PC-9 (cell line): ENCODE measurements around the gene STAT5B.

ENCODE experiments used
- EZH2 ChIP-seq: fragments of 200-600 bp; sonication (generic); IDR thresholded peaks from 2 replicates; pipeline ENCODE4 v1.8.0; 2017; ENCODE audit warnings: antibody characterized with exemption, low read depth
- TF ChIP-seq, protein P1 (sequence below): fragments of 200-600 bp; sonication (generic); conservative IDR thresholded peaks from 2 replicates; pipeline ENCODE4 v1.6.1; 2017; ENCODE audit warnings: mixed run types, antibody characterized with exemption, mild to moderate bottlenecking, moderate library complexity

DNA sequence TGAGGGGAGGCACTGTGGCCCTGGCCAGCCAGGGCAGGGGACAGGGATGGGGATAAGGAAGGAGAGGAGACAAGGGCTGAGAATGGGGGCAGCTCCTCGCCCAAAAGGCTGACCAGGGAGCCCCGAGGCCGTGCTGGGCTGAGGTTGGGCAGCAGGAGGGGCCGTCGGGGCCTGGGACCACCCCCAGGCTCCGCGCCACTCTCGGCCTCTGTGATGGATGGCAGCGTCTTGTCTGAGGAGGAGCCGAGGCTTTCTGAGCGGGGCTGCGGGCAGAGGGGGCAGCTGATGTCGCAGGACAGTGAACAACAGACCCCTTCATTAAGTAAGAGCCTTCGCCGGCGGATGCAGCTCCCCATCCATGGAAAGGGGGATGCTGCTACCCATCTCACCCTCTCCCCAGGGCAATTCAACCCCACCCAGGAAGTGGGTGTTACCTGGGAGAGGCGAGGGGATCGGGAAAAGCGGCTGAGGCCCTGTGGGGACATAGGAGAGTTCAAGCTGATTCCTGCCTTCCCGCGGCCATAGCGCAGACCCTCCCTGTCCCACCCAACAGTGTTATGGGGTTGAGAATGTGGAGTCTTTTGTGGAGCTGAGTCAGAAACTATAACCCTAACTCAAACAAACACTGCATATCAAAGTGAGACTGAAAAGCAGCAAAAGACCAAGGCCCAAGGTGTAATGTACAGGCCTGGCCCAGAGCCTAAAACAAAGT is 112.3 kb downstream of the STAT5B start:
- TF ChIP-seq, protein P1, sequence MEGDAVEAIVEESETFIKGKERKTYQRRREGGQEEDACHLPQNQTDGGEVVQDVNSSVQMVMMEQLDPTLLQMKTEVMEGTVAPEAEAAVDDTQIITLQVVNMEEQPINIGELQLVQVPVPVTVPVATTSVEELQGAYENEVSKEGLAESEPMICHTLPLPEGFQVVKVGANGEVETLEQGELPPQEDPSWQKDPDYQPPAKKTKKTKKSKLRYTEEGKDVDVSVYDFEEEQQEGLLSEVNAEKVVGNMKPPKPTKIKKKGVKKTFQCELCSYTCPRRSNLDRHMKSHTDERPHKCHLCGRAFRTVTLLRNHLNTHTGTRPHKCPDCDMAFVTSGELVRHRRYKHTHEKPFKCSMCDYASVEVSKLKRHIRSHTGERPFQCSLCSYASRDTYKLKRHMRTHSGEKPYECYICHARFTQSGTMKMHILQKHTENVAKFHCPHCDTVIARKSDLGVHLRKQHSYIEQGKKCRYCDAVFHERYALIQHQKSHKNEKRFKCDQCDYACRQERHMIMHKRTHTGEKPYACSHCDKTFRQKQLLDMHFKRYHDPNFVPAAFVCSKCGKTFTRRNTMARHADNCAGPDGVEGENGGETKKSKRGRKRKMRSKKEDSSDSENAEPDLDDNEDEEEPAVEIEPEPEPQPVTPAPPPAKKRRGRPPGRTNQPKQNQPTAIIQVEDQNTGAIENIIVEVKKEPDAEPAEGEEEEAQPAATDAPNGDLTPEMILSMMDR: no peak
- no peak for TF ChIP-seq EZH2
